SU-DHL-6 (cell line): Measurements from ENCODE around the gene ZNF618.

Experiments used
- H2AFZ ChIP-seq: fragments of 200-600 bp; sonication (generic); 2 replicates; pipeline ENCODE4 v1.6.1; 2014; ENCODE audit warnings: low read depth, mild to moderate bottlenecking, moderate library complexity, mixed read lengths, antibody characterized with exemption, low read length; ENCODE audit not compliant: severe bottlenecking
- H3F3A ChIP-seq: fragments of 200-600 bp; shearing (Covaris generic); 2 replicates; pipeline ENCODE4 v1.6.0; 2016; ENCODE audit warnings: antibody characterized with exemption, mild to moderate bottlenecking; ENCODE audit not compliant: insufficient read depth
- H3K27ac ChIP-seq: fragments of 200-600 bp; sonication (generic); 2 replicates; pipeline ENCODE4 v1.5.1; 2016; ENCODE audit warnings: low read depth, mild to moderate bottlenecking, low read length, moderate library complexity, mixed read lengths
- H3K27me3 ChIP-seq: fragments of 200-600 bp; sonication (generic), shearing (Covaris generic); 2 replicates; pipeline ENCODE4 v1.6.0; 2014; ENCODE audit warnings: mild to moderate bottlenecking, low read length
- H3K36me3 ChIP-seq: fragments of 200-600 bp; sonication (generic); 2 replicates; pipeline ENCODE4 v1.6.1; 2014; ENCODE audit warnings: mild to moderate bottlenecking, low read length, mixed read lengths
- H3K4me2 ChIP-seq: fragments of 300-600, 200-600 bp; shearing (Covaris generic), sonication (generic); 2 replicates; pipeline ENCODE4 v1.6.0; 2014; ENCODE audit warnings: low read length, low read depth, mild to moderate bottlenecking; ENCODE audit not compliant: poor library complexity, severe bottlenecking
- H3K4me3 ChIP-seq: fragments of 200-600 bp; sonication (generic); 2 replicates; pipeline ENCODE4 v1.5.1; 2014; ENCODE audit warnings: antibody characterized with exemption, low read length, mild to moderate bottlenecking, mixed read lengths; ENCODE audit not compliant: insufficient read depth, poor library complexity, severe bottlenecking
- H3K79me2 ChIP-seq: fragments of 200-600 bp; sonication (generic); 2 replicates; pipeline ENCODE4 v1.6.1; 2014; ENCODE audit warnings: mild to moderate bottlenecking, low read length, moderate library complexity; ENCODE audit not compliant: insufficient read depth
- H3K9ac ChIP-seq: fragments of 200-600 bp; sonication (generic); 2 replicates; pipeline ENCODE4 v1.7.0; 2014; ENCODE audit warnings: mild to moderate bottlenecking, low read length
- H3K9me2 ChIP-seq: fragments of 200-600 bp; sonication (generic); replicated peaks from 2 replicates; pipeline ENCODE4 v1.6.1; 2014; ENCODE audit warnings: low read length; ENCODE audit not compliant: insufficient read depth
- H3K9me3 ChIP-seq: fragments of 200-600 bp; sonication (generic); 2 replicates; pipeline ENCODE4 v1.6.1; 2014; ENCODE audit warnings: low read length, mixed read lengths; ENCODE audit not compliant: insufficient read depth
- H4K20me1 ChIP-seq: fragments of 200-600 bp; sonication (generic); 2 replicates; pipeline ENCODE4 v1.6.1; 2014; ENCODE audit warnings: low read depth, mild to moderate bottlenecking, antibody characterized with exemption, low read length, moderate library complexity, mixed read lengths
- CTCF ChIP-seq: fragments of 200-600 bp; sonication (generic); IDR thresholded peaks from one replicate; pipeline ENCODE4 v1.5.1; 2017; ENCODE audit warnings: antibody characterized with exemption, mild to moderate bottlenecking, low read length, moderate library complexity; ENCODE audit not compliant: insufficient read depth, poor library complexity, severe bottlenecking
- EZH2phosphoT487 ChIP-seq: fragments of 200-600 bp; sonication (generic), shearing (Covaris generic); conservative IDR thresholded peaks from 2 replicates; pipeline ENCODE4 v1.6.1; 2018; ENCODE audit warnings: mild to moderate bottlenecking, antibody characterized with exemption, low read length, moderate library complexity, mixed read lengths

The ZNF618 gene

GRCh38 chr9:114069476-114070187 is 193.5 kb downstream of the ZNF618 start:
- Histone ChIP-seq H3K9me3 (no peaks in the 10 kb centered on the region; the same call in 1 of the 2 replicates), H3K4me2 (no peak overlapping the region), H3K27me3 (no peaks in the 10 kb centered on the region), H3K9me2 (no peaks in the 10 kb centered on the region), H3K4me3 (no peak overlapping the region), H2AFZ (no peak overlapping the region), H3K79me2 (no peaks in the 10 kb centered on the region), H4K20me1 (no peaks in the 10 kb centered on the region), H3K36me3 (no peaks in the 10 kb centered on the region), H3K27ac (no peak overlapping the region), H3K9ac (no peak overlapping the region), H3F3A (no peaks in the 10 kb centered on the region)
- no peak for TF ChIP-seq EZH2phosphoT487
- no peak for TF ChIP-seq CTCF

- Histone ChIP-seq H3K27me3 (no peaks in the 10 kb centered on the region), H3K9me2 (no peaks in the 10 kb centered on the region), H3K27ac (no peak overlapping the region), H3F3A (no peaks in the 10 kb centered on the region), H3K36me3 (no peaks in the 10 kb centered on the region), H3K79me2 (no peaks in the 10 kb centered on the region), H3K4me3 (no peak overlapping the region), H4K20me1 (no peaks in the 10 kb centered on the region), H3K9ac (no peak overlapping the region), H2AFZ (no peak overlapping the region), H3K9me3 (no peaks in the 10 kb centered on the region; the same call in 1 of the 2 replicates), H3K4me2 (no peak overlapping the region)
- TF ChIP-seq CTCF (no peak), EZH2phosphoT487 (no peak)
Measured at GRCh38 chr9:114070188-114071103, 194.3 kb downstream of the ZNF618 start.

- Histone ChIP-seq H4K20me1 (no peaks in the 10 kb centered on the region), H3K9me3 (no peaks in the 10 kb centered on the region; the same call in 1 of the 2 replicates), H3K27ac (no peak overlapping the region), H3K4me3 (no peak overlapping the region), H3K27me3 (no peaks in the 10 kb centered on the region), H3F3A (no peaks in the 10 kb centered on the region), H3K4me2 (no peak overlapping the region), H2AFZ (no peak overlapping the region), H3K36me3 (no peaks in the 10 kb centered on the region), H3K79me2 (no peaks in the 10 kb centered on the region), H3K9me2 (no peaks in the 10 kb centered on the region), H3K9ac (no peak overlapping the region)
- no peak for TF ChIP-seq EZH2phosphoT487
- no peak for TF ChIP-seq CTCF
Measured at GRCh38 chr9:114071197-114071795, 195.2 kb downstream of the ZNF618 start.
